ENCODE results near the gene ARMH4. TPM values are rescaled to one million over a fixed set of nuclear protein-coding genes. Genes with fewer than 3 reads are reported as not detected.

Gene ARMH4
- total and polyA plus RNA-seq, 5 donors from 2014 or later: 0.27 to 1.0 (median 0.78) TPM; not detected in 1

GRCh38 chr14:58166005-58166983, 14.3 kb upstream of the ARMH4 start:
- Histone ChIP-seq H3K27ac (ENCODE audit: insufficient read depth, low read length, poor library complexity, severe bottlenecking) (no peak overlapping the region), H3K36me3 (ENCODE audit: control insufficient read depth, insufficient read depth, low read length) (no peaks in the 10 kb centered on the region), H3K9me3 (ENCODE audit: control insufficient read depth in 2 of 2, low read length in 2 of 2) (no peaks in the 10 kb centered on the region), H3K4me1 (ENCODE audit: control insufficient read depth, insufficient read depth, low read length, poor library complexity, severe bottlenecking) (no peaks in the 10 kb centered on the region), H3K4me3 (ENCODE audit: low read depth, low read length) (no peak overlapping the region), H3K27me3 (ENCODE audit: control insufficient read depth, insufficient read depth, low read length) (peaks cover 13% of the 10 kb centered on the region)
- ATAC-seq (ENCODE audit: low read depth in 2 of 2) (peak in 1 of 2 donors; percentile 37), DNase-seq (peak; percentile 43 to 66 (median 46))
- no peak overlapping the region for H3K27ac Mint-ChIP-seq
- no peaks in the 10 kb centered on the region for H3K4me1 Mint-ChIP-seq
- H3K4me3 Mint-ChIP-seq: no peak overlapping the region
- H3K36me3 Mint-ChIP-seq: no peaks in the 10 kb centered on the region
- peaks cover 62% of the 10 kb centered on the region for H3K27me3 Mint-ChIP-seq
- H3K9me3 Mint-ChIP-seq: peaks cover 0 to 2% (median 0%) of the 10 kb centered on the region in 7 donors

GRCh38 chr14:58160561-58160960, 8.5 kb upstream of the ARMH4 start:
- H3K4me3 ChIP-seq (ENCODE audit: low read depth, low read length): no peak overlapping the region
- Mint-ChIP-seq H3K27me3 (peaks cover 23% of the 10 kb centered on the region), H3K4me1 (no peaks in the 10 kb centered on the region), H3K4me3 (no peak overlapping the region), H3K27ac (no peak overlapping the region), H3K36me3 (no peaks in the 10 kb centered on the region), H3K9me3 (peaks cover 0 to 4% (median 0%) of the 10 kb centered on the region in 7 donors)
- H3K9me3 ChIP-seq (ENCODE audit: control insufficient read depth in 2 of 2, low read length in 2 of 2): no peaks in the 10 kb centered on the region
- no peaks in the 10 kb centered on the region for H3K4me1 ChIP-seq (ENCODE audit: control insufficient read depth, insufficient read depth, low read length, poor library complexity, severe bottlenecking)
- H3K36me3 ChIP-seq (ENCODE audit: control insufficient read depth, insufficient read depth, low read length): no peaks in the 10 kb centered on the region
- no peak overlapping the region for H3K27ac ChIP-seq (ENCODE audit: insufficient read depth, low read length, poor library complexity, severe bottlenecking)
- H3K27me3 ChIP-seq (ENCODE audit: control insufficient read depth, insufficient read depth, low read length): peaks cover 5% of the 10 kb centered on the region
- ATAC-seq (ENCODE audit: low read depth in 2 of 2) (no peak), DNase-seq (no peak)

DNA sequence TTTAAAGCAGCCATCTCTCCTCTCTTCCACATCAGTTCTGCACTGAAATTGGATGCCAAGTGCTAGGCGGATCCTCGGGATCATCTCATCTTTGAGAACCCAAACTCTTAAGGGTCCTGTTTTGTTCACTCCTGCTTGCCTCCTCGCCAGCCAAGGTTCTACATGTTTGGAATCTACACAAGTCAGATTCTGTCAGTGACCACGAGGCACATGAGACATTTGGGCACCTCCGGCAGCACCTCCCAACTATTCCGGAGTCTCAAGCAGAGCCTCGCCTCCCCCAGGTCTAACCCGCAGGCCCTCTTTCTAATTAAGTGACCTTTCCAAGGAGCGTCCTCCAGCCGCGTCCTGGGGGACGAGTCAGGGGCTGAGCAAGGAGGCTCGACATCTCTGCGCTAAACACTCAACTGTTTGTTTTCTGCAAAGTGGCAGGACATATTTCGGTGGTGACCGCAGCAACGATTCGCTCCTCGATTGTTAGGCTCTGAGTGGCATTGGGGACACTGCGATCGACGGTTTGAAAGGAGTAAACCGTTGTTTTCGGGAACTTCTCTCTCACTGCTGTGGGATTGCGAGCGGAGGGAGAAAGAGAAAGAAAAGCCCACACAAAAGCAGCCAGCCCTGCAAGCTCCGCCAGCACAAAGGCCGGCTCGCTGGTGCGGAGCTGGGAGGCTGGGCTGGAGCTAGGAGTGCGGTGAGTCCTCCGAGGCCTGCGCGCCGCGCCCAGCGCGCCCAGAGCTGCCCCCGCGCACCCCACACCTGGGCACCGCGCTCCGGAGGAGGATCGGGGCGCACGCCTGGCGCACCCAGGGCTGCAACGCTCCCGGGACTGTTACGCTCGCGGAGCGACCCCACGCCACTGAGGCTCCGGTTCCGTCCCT, 640 bp downstream of the ARMH4 start:
- Mint-ChIP-seq H3K27ac (no peak overlapping the region), H3K4me3 (peak overlapping the region; percentile 42 to 82 (median 77)), H3K4me1 (peaks cover 0 to 18% (median 9%) of the 10 kb centered on the region in 4 donors), H3K9me3 (peaks cover 0 to 2% (median 0%) of the 10 kb centered on the region in 7 donors), H3K36me3 (no peaks in the 10 kb centered on the region), H3K27me3 (peaks cover 61% of the 10 kb centered on the region)
- Histone ChIP-seq H3K36me3 (ENCODE audit: control insufficient read depth, insufficient read depth, low read length) (no peaks in the 10 kb centered on the region), H3K27me3 (ENCODE audit: control insufficient read depth, insufficient read depth, low read length) (peaks cover 33% of the 10 kb centered on the region), H3K4me3 (ENCODE audit: low read depth, low read length) (peak overlapping the region; percentile 51), H3K27ac (ENCODE audit: insufficient read depth, low read length, poor library complexity, severe bottlenecking) (no peak overlapping the region), H3K4me1 (ENCODE audit: control insufficient read depth, insufficient read depth, low read length, poor library complexity, severe bottlenecking) (peaks cover 14% of the 10 kb centered on the region), H3K9me3 (ENCODE audit: control insufficient read depth in 2 of 2, low read length in 2 of 2) (no peaks in the 10 kb centered on the region)
- peak; percentile 27 to 32 for ATAC-seq (ENCODE audit: low read depth in 2 of 2)
- peak in 2 of 3 donors; percentile 13 to 30 for DNase-seq

DNA sequence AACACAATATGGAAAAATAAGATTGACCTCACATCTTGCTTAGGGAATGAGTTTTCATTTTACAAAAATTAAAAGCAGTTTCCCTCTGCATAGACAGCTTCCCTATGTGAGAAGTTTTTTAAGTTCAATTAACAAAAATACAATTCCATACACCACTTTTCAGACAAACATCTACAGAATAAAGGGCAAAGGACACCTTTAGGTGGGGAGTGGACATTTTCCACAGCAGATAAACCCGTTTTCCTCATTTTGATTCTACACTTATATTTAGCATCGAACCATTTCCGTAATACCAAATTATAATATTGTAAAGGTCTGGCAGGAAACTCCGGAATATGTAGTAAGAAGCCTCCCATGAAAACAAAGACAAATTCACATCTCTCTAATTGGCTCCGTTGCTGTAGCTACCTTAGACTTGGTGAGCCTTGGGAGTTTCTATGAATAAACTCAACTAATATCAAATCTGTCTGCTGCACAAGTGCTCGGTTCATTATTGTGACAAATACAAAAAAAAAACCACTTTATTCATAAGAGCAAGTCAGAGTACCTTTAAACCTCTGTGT, 1.7 kb downstream of the ARMH4 start:
- H3K36me3 Mint-ChIP-seq: no peaks in the 10 kb centered on the region
- no peak for DNase-seq
- H3K9me3 ChIP-seq (ENCODE audit: control insufficient read depth in 2 of 2, low read length in 2 of 2): no peaks in the 10 kb centered on the region
- H3K4me3 Mint-ChIP-seq: peak overlapping the region in 3 of 4 donors; percentile 76 to 82 (median 78)
- H3K27me3 ChIP-seq (ENCODE audit: control insufficient read depth, insufficient read depth, low read length): peaks cover 34% of the 10 kb centered on the region
- peaks cover 0 to 1% (median 0%) of the 10 kb centered on the region in 7 donors for H3K9me3 Mint-ChIP-seq
- H3K4me1 ChIP-seq (ENCODE audit: control insufficient read depth, insufficient read depth, low read length, poor library complexity, severe bottlenecking): peaks cover 14% of the 10 kb centered on the region
- no peak for ATAC-seq (ENCODE audit: low read depth in 2 of 2)
- H3K27ac ChIP-seq (ENCODE audit: insufficient read depth, low read length, poor library complexity, severe bottlenecking): no peak overlapping the region
- H3K27ac Mint-ChIP-seq: no peak overlapping the region
- peaks cover 61% of the 10 kb centered on the region for H3K27me3 Mint-ChIP-seq
- no peak overlapping the region for H3K4me3 ChIP-seq (ENCODE audit: low read depth, low read length)
- peaks cover 0 to 18% (median 9%) of the 10 kb centered on the region in 4 donors for H3K4me1 Mint-ChIP-seq
- no peaks in the 10 kb centered on the region for H3K36me3 ChIP-seq (ENCODE audit: control insufficient read depth, insufficient read depth, low read length)

- peaks cover 0 to 18% (median 9%) of the 10 kb centered on the region in 4 donors for H3K4me1 Mint-ChIP-seq
- Histone ChIP-seq H3K9me3 (ENCODE audit: control insufficient read depth in 2 of 2, low read length in 2 of 2) (no peaks in the 10 kb centered on the region), H3K27me3 (ENCODE audit: control insufficient read depth, insufficient read depth, low read length) (peaks cover 34% of the 10 kb centered on the region), H3K4me1 (ENCODE audit: control insufficient read depth, insufficient read depth, low read length, poor library complexity, severe bottlenecking) (peaks cover 14% of the 10 kb centered on the region), H3K27ac (ENCODE audit: insufficient read depth, low read length, poor library complexity, severe bottlenecking) (no peak overlapping the region), H3K4me3 (ENCODE audit: low read depth, low read length) (no peak overlapping the region), H3K36me3 (ENCODE audit: control insufficient read depth, insufficient read depth, low read length) (no peaks in the 10 kb centered on the region)
- peaks cover 0 to 1% (median 0%) of the 10 kb centered on the region in 7 donors for H3K9me3 Mint-ChIP-seq
- no peak overlapping the region for H3K27ac Mint-ChIP-seq
- H3K36me3 Mint-ChIP-seq: no peaks in the 10 kb centered on the region
- DNase-seq (no peak), ATAC-seq (ENCODE audit: low read depth in 2 of 2) (no peak)
- H3K4me3 Mint-ChIP-seq: no peak overlapping the region
- H3K27me3 Mint-ChIP-seq: peaks cover 53% of the 10 kb centered on the region
Observed at GRCh38 chr14:58149196-58149595, 2.8 kb downstream of the ARMH4 start.

DNA sequence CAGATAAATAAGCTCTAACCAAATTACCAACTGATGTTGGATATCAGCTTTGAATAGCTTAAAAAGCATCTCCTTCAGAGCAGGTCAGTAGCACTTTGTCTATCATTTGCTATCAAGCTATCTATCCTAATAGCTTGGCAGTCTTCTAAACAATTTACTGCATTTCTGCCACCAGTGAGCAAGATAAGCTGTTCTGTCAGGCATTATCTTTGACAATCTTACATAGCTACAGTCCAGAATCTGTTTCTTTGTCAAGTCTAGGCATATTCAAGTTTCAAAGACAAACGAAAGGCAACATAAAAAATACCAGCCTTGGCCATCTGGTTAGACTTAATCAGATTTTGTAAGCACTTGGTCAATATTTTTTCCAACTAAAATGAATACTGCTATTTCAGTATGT, 5.6 kb downstream of the ARMH4 start:
- H3K27me3 ChIP-seq (ENCODE audit: control insufficient read depth, insufficient read depth, low read length): peaks cover 25% of the 10 kb centered on the region
- H3K9me3 Mint-ChIP-seq: peaks cover 0 to 1% (median 0%) of the 10 kb centered on the region in 7 donors
- peaks cover 1% of the 10 kb centered on the region for H3K4me1 ChIP-seq (ENCODE audit: control insufficient read depth, insufficient read depth, low read length, poor library complexity, severe bottlenecking)
- H3K27me3 Mint-ChIP-seq: peaks cover 37% of the 10 kb centered on the region
- no peak for DNase-seq
- H3K9me3 ChIP-seq (ENCODE audit: control insufficient read depth in 2 of 2, low read length in 2 of 2): no peaks in the 10 kb centered on the region
- H3K27ac ChIP-seq (ENCODE audit: insufficient read depth, low read length, poor library complexity, severe bottlenecking): no peak overlapping the region
- H3K4me1 Mint-ChIP-seq: peaks cover 0 to 7% (median 6%) of the 10 kb centered on the region in 4 donors
- no peak overlapping the region for H3K4me3 Mint-ChIP-seq
- H3K36me3 Mint-ChIP-seq: no peaks in the 10 kb centered on the region
- no peak overlapping the region for H3K27ac Mint-ChIP-seq
- no peak for ATAC-seq (ENCODE audit: low read depth in 2 of 2)
- H3K4me3 ChIP-seq (ENCODE audit: low read depth, low read length): no peak overlapping the region
- H3K36me3 ChIP-seq (ENCODE audit: control insufficient read depth, insufficient read depth, low read length): no peaks in the 10 kb centered on the region

- H3K4me3 ChIP-seq (ENCODE audit: low read depth, low read length): no peak overlapping the region
- no peak overlapping the region for H3K27ac ChIP-seq (ENCODE audit: insufficient read depth, low read length, poor library complexity, severe bottlenecking)
- no peak for DNase-seq
- Mint-ChIP-seq H3K27ac (no peak overlapping the region), H3K4me3 (no peak overlapping the region), H3K4me1 (peaks cover 0 to 4% (median 2%) of the 10 kb centered on the region in 4 donors), H3K27me3 (peaks cover 32% of the 10 kb centered on the region), H3K9me3 (peaks cover 0 to 1% (median 0%) of the 10 kb centered on the region in 7 donors), H3K36me3 (no peaks in the 10 kb centered on the region)
- H3K27me3 ChIP-seq (ENCODE audit: control insufficient read depth, insufficient read depth, low read length): peaks cover 22% of the 10 kb centered on the region
- ATAC-seq (ENCODE audit: low read depth in 2 of 2): no peak
- no peaks in the 10 kb centered on the region for H3K4me1 ChIP-seq (ENCODE audit: control insufficient read depth, insufficient read depth, low read length, poor library complexity, severe bottlenecking)
- no peaks in the 10 kb centered on the region for H3K9me3 ChIP-seq (ENCODE audit: control insufficient read depth in 2 of 2, low read length in 2 of 2)
- no peaks in the 10 kb centered on the region for H3K36me3 ChIP-seq (ENCODE audit: control insufficient read depth, insufficient read depth, low read length)
Observed at GRCh38 chr14:58145936-58146335, 6.1 kb downstream of the ARMH4 start.
